ENCODE measurements around the gene NUAK1.

DNA sequence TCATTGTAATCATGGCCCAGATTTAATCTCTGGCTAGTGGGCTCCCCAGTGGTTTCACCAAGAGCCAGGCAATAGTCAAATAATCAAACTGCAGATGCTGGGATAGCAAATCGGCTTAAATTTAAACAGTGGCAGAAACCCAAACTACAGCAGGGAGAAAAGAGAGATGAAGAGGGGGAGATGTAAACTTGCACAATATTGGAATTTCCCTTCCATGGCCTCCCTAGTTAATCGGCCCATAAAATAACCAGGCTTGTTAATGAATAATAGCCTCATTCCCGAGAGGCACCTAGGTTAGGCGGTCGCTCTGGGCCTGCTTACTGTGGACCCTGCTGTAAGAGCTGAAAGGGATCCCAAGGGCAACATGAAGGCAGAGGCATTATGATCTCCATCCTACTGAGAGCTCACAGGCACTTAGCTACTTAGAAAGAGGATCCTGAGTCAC is 116.2 kb downstream of the NUAK1 start:
- no peak for TF ChIP-seq GATA2 (IDR thresholded peaks at IDR 0.05; ENCODE audit: low read depth, low read length)
- TF ChIP-seq GATA3 (IDR thresholded peaks at IDR 0.05; ENCODE audit: low read depth, low read length) = no peak
